Measurements from ENCODE around the gene FAM13A.

- TF ChIP-seq, protein P1, sequence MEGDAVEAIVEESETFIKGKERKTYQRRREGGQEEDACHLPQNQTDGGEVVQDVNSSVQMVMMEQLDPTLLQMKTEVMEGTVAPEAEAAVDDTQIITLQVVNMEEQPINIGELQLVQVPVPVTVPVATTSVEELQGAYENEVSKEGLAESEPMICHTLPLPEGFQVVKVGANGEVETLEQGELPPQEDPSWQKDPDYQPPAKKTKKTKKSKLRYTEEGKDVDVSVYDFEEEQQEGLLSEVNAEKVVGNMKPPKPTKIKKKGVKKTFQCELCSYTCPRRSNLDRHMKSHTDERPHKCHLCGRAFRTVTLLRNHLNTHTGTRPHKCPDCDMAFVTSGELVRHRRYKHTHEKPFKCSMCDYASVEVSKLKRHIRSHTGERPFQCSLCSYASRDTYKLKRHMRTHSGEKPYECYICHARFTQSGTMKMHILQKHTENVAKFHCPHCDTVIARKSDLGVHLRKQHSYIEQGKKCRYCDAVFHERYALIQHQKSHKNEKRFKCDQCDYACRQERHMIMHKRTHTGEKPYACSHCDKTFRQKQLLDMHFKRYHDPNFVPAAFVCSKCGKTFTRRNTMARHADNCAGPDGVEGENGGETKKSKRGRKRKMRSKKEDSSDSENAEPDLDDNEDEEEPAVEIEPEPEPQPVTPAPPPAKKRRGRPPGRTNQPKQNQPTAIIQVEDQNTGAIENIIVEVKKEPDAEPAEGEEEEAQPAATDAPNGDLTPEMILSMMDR (IDR thresholded peaks at IDR 0.05), result no peak
- no peak for TF ChIP-seq POLR2A (IDR thresholded peaks at IDR 0.05)
Observed at GRCh38 chr4:88696630-88697029, 360.4 kb downstream of the FAM13A start.

Measured in heart left ventricle (tissue), 13 donors.